Measurements from ENCODE around the gene REPS1.
"Not testable (repeated sequence)": the region's sequence is repeated elsewhere in the genome, so short reads cannot be mapped to it uniquely, and the experiment has no call there.

The REPS1 gene

GRCh38 chr6:139006477-139006876 is 18.4 kb upstream of the REPS1 start:
- Histone ChIP-seq H3K9me3 (ENCODE audit: control insufficient read depth in 1 of 2, low read length in 2 of 2) (no peaks in the 10 kb centered on the region), H3K4me1 (ENCODE audit: control insufficient read depth in 1 of 2, insufficient read depth in 2 of 2, low read length in 2 of 2) (no peaks in the 10 kb centered on the region), H3K9ac (ENCODE audit: low read depth in 1 of 2, low read length in 2 of 2) (no peak overlapping the region), H3K27me3 (ENCODE audit: control insufficient read depth in 1 of 2, insufficient read depth in 2 of 2, low read length in 2 of 2) (no peaks in the 10 kb centered on the region), H3K4me3 (ENCODE audit: low read depth in 1 of 2, low read length in 2 of 2) (no peak overlapping the region), H3K27ac (ENCODE audit: low read depth, low read length) (no peak overlapping the region), H3K36me3 (ENCODE audit: control insufficient read depth in 1 of 2, insufficient read depth in 2 of 2, low read length in 2 of 2) (no peaks in the 10 kb centered on the region)

- no peaks in the 10 kb centered on the region for H3K9me3 ChIP-seq (ENCODE audit: control insufficient read depth in 1 of 2, low read length in 2 of 2)
- H3K27ac ChIP-seq (ENCODE audit: low read depth, low read length), result no peak overlapping the region
- no peaks in the 10 kb centered on the region for H3K36me3 ChIP-seq (ENCODE audit: control insufficient read depth in 1 of 2, insufficient read depth in 2 of 2, low read length in 2 of 2)
- H3K27me3 ChIP-seq (ENCODE audit: control insufficient read depth in 1 of 2, insufficient read depth in 2 of 2, low read length in 2 of 2), result no peaks in the 10 kb centered on the region
- H3K9ac ChIP-seq (ENCODE audit: low read depth in 1 of 2, low read length in 2 of 2), result no peak overlapping the region
- no peaks in the 10 kb centered on the region for H3K4me1 ChIP-seq (ENCODE audit: control insufficient read depth in 1 of 2, insufficient read depth in 2 of 2, low read length in 2 of 2)
- H3K4me3 ChIP-seq (ENCODE audit: low read depth in 1 of 2, low read length in 2 of 2), result no peak overlapping the region
These were observed 15.7 kb upstream of the REPS1 start for GRCh38 chr6:139003751-139004150.

GRCh38 chr6:138999949-139000725 is 12.1 kb upstream of the REPS1 start:
- H3K27me3 ChIP-seq (ENCODE audit: control insufficient read depth in 1 of 2, insufficient read depth in 2 of 2, low read length in 2 of 2), result no peaks in the 10 kb centered on the region
- H3K4me1 ChIP-seq (ENCODE audit: control insufficient read depth in 1 of 2, insufficient read depth in 2 of 2, low read length in 2 of 2), result no peaks in the 10 kb centered on the region
- no peak overlapping the region for H3K9ac ChIP-seq (ENCODE audit: low read depth in 1 of 2, low read length in 2 of 2)
- no peaks in the 10 kb centered on the region for H3K36me3 ChIP-seq (ENCODE audit: control insufficient read depth in 1 of 2, insufficient read depth in 2 of 2, low read length in 2 of 2)
- no peaks in the 10 kb centered on the region for H3K9me3 ChIP-seq (ENCODE audit: control insufficient read depth in 1 of 2, low read length in 2 of 2)
- no peak overlapping the region for H3K4me3 ChIP-seq (ENCODE audit: low read depth in 1 of 2, low read length in 2 of 2)
- H3K27ac ChIP-seq (ENCODE audit: low read depth, low read length), result no peak overlapping the region

- H3K4me1 ChIP-seq (ENCODE audit: control insufficient read depth in 1 of 2, insufficient read depth in 2 of 2, low read length in 2 of 2), result peaks cover 0 to 4% of the 10 kb centered on the region in 2 donors
- H3K27me3 ChIP-seq (ENCODE audit: control insufficient read depth in 1 of 2, insufficient read depth in 2 of 2, low read length in 2 of 2), result no peaks in the 10 kb centered on the region
These were observed 9.1 kb upstream of the REPS1 start for GRCh38 chr6:138997136-138997535.

GRCh38 chr6:138996524-138996923 is 8.5 kb upstream of the REPS1 start:
- Histone ChIP-seq H3K4me1 (ENCODE audit: control insufficient read depth in 1 of 2, insufficient read depth in 2 of 2, low read length in 2 of 2) (peaks cover 0 to 4% of the 10 kb centered on the region in 2 donors), H3K4me3 (ENCODE audit: low read depth in 1 of 2, low read length in 2 of 2) (no peak overlapping the region), H3K9ac (ENCODE audit: low read depth in 1 of 2, low read length in 2 of 2) (no peak overlapping the region), H3K27me3 (ENCODE audit: control insufficient read depth in 1 of 2, insufficient read depth in 2 of 2, low read length in 2 of 2) (no peaks in the 10 kb centered on the region), H3K36me3 (ENCODE audit: control insufficient read depth in 1 of 2, insufficient read depth in 2 of 2, low read length in 2 of 2) (no peaks in the 10 kb centered on the region), H3K27ac (ENCODE audit: low read depth, low read length) (no peak overlapping the region), H3K9me3 (ENCODE audit: control insufficient read depth in 1 of 2, low read length in 2 of 2) (no peaks in the 10 kb centered on the region)

More at GRCh38 chr6:138997136-138997535, 9.1 kb upstream of the REPS1 start:
- Histone ChIP-seq H3K9me3 (ENCODE audit: control insufficient read depth in 1 of 2, low read length in 2 of 2) (no peaks in the 10 kb centered on the region), H3K4me3 (ENCODE audit: low read depth in 1 of 2, low read length in 2 of 2) (no peak overlapping the region), H3K27ac (ENCODE audit: low read depth, low read length) (no peak overlapping the region), H3K36me3 (ENCODE audit: control insufficient read depth in 1 of 2, insufficient read depth in 2 of 2, low read length in 2 of 2) (no peaks in the 10 kb centered on the region), H3K9ac (ENCODE audit: low read depth in 1 of 2, low read length in 2 of 2) (no peak overlapping the region)

- peaks cover 3 to 10% of the 10 kb centered on the region in 2 donors for H3K4me1 ChIP-seq (ENCODE audit: control insufficient read depth in 1 of 2, insufficient read depth in 2 of 2, low read length in 2 of 2)
- H3K36me3 ChIP-seq (ENCODE audit: control insufficient read depth in 1 of 2, insufficient read depth in 2 of 2, low read length in 2 of 2); H3K27ac ChIP-seq (ENCODE audit: low read depth, low read length); H3K27me3 ChIP-seq (ENCODE audit: control insufficient read depth in 1 of 2, insufficient read depth in 2 of 2, low read length in 2 of 2); H3K9ac ChIP-seq (ENCODE audit: low read depth in 1 of 2, low read length in 2 of 2); H3K4me3 ChIP-seq (ENCODE audit: low read depth in 1 of 2, low read length in 2 of 2); H3K9me3 ChIP-seq (ENCODE audit: control insufficient read depth in 1 of 2, low read length in 2 of 2): not testable (repeated sequence)
These were observed 5.4 kb upstream of the REPS1 start for GRCh38 chr6:138993410-138993809.

DNA sequence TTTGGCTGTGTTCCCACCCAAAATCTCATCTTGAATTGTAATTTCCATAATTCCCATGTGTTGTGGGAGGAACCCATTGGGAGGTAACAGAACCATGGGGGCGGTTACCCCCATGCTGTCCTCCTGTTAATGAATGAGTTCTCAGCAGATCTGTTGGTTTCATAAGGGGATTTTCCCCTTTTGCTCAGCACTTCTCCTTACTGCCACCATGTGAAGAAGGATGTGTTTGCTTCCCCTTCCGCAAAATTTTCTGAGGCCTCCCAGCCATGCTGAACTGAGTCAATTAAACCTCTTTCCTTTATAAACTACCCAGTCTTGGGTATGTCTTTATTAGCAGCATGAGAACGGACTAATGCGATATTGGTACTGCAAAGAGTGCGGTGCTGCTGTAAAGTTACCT is 4.9 kb upstream of the REPS1 start:
- not testable (repeated sequence) for H3K9ac ChIP-seq (ENCODE audit: low read depth in 1 of 2, low read length in 2 of 2); H3K9me3 ChIP-seq (ENCODE audit: control insufficient read depth in 1 of 2, low read length in 2 of 2); H3K4me3 ChIP-seq (ENCODE audit: low read depth in 1 of 2, low read length in 2 of 2); H3K27ac ChIP-seq (ENCODE audit: low read depth, low read length); H3K27me3 ChIP-seq (ENCODE audit: control insufficient read depth in 1 of 2, insufficient read depth in 2 of 2, low read length in 2 of 2); H3K36me3 ChIP-seq (ENCODE audit: control insufficient read depth in 1 of 2, insufficient read depth in 2 of 2, low read length in 2 of 2)
- peaks cover 4 to 11% of the 10 kb centered on the region in 2 donors for H3K4me1 ChIP-seq (ENCODE audit: control insufficient read depth in 1 of 2, insufficient read depth in 2 of 2, low read length in 2 of 2)

- peaks cover 13 to 16% of the 10 kb centered on the region in 2 donors for H3K4me1 ChIP-seq (ENCODE audit: control insufficient read depth in 1 of 2, insufficient read depth in 2 of 2, low read length in 2 of 2)
- H3K36me3 ChIP-seq (ENCODE audit: control insufficient read depth in 1 of 2, insufficient read depth in 2 of 2, low read length in 2 of 2), result no peaks in the 10 kb centered on the region
- H3K9ac ChIP-seq (ENCODE audit: low read depth in 1 of 2, low read length in 2 of 2), result no peak overlapping the region
- H3K27me3 ChIP-seq (ENCODE audit: control insufficient read depth in 1 of 2, insufficient read depth in 2 of 2, low read length in 2 of 2), result no peaks in the 10 kb centered on the region
- H3K27ac ChIP-seq (ENCODE audit: low read depth, low read length), result no peak overlapping the region
- H3K4me3 ChIP-seq (ENCODE audit: low read depth in 1 of 2, low read length in 2 of 2), result no peak overlapping the region
- no peaks in the 10 kb centered on the region for H3K9me3 ChIP-seq (ENCODE audit: control insufficient read depth in 1 of 2, low read length in 2 of 2)
These were observed 3.2 kb upstream of the REPS1 start for GRCh38 chr6:138991206-138991605.

DNA sequence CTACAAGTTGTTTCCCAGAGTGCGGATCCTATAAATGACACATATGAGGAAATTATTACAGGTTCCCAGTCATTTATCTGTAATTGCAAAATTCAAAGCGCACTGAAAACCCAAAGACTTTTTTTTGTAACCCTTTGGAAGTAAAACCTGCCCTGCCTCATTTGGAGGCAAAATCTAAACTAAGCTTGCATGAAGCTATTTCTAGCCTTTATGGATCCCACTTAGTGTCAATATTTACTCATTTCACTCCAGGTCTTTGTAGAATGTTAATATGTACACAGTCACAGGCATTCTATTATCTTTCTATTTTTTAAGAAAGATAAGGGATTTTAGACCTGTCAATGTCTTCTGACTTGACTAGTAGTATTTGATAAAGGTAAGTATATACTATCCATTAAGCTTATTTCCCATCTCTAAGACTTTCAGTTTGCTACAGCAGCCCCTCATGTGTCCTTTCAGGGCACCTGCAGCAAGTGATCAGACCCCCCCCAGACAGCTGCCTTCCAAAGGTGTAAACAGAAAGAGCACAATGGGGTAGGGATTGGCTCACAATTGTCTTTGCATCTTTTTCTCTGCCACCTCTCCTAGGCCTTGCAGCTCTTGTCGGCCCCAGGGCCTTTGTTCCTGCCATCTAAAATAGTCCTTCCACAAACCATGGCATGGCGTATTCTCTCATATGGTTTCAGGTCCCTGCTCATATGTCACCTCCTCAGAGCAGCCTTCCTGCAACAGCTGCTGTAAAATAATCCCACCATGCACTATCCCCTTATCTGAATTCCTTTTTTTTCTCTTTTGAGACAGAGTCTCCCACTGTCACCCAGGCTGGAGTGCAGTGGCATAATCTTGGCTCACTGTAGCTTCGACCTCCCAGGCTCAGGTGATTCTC is 1.3 kb upstream of the REPS1 start:
- Histone ChIP-seq H3K27ac (ENCODE audit: low read depth, low read length) (no peak overlapping the region), H3K4me1 (ENCODE audit: control insufficient read depth in 1 of 2, insufficient read depth in 2 of 2, low read length in 2 of 2) (peaks cover 32 to 34% of the 10 kb centered on the region in 2 donors), H3K9ac (ENCODE audit: low read depth in 1 of 2, low read length in 2 of 2) (no peak overlapping the region), H3K36me3 (ENCODE audit: control insufficient read depth in 1 of 2, insufficient read depth in 2 of 2, low read length in 2 of 2) (no peaks in the 10 kb centered on the region), H3K27me3 (ENCODE audit: control insufficient read depth in 1 of 2, insufficient read depth in 2 of 2, low read length in 2 of 2) (no peaks in the 10 kb centered on the region), H3K4me3 (ENCODE audit: low read depth in 1 of 2, low read length in 2 of 2) (no peak overlapping the region), H3K9me3 (ENCODE audit: control insufficient read depth in 1 of 2, low read length in 2 of 2) (no peaks in the 10 kb centered on the region)

- peak overlapping the region; percentile 90 to 91 for H3K4me3 ChIP-seq (ENCODE audit: low read depth in 1 of 2, low read length in 2 of 2)
- H3K9me3 ChIP-seq (ENCODE audit: control insufficient read depth in 1 of 2, low read length in 2 of 2), result no peaks in the 10 kb centered on the region
- H3K4me1 ChIP-seq (ENCODE audit: control insufficient read depth in 1 of 2, insufficient read depth in 2 of 2, low read length in 2 of 2), result peaks cover 32% of the 10 kb centered on the region in 2 donors
- H3K27ac ChIP-seq (ENCODE audit: low read depth, low read length), result no peak overlapping the region
- peak overlapping the region; percentile 67 to 77 for H3K9ac ChIP-seq (ENCODE audit: low read depth in 1 of 2, low read length in 2 of 2)
- no peaks in the 10 kb centered on the region for H3K27me3 ChIP-seq (ENCODE audit: control insufficient read depth in 1 of 2, insufficient read depth in 2 of 2, low read length in 2 of 2)
- H3K36me3 ChIP-seq (ENCODE audit: control insufficient read depth in 1 of 2, insufficient read depth in 2 of 2, low read length in 2 of 2), result no peaks in the 10 kb centered on the region
These were observed 399 bp upstream of the REPS1 start for GRCh38 chr6:138988469-138988834.

All from duodenal mucosa (tissue), 2 donors.